GM18951 (cell line): ENCODE measurements around the gene NBPF12.
"Not testable (repeated sequence)": the region's sequence is repeated elsewhere in the genome, so short reads cannot be mapped to it uniquely, and the experiment has no call there.

Experiments
- POLR2A ChIP-seq: IDR thresholded peaks from 4 replicates; pipeline ENCODE4 v1.6.1; 2011; ENCODE audit warnings: mild to moderate bottlenecking; ENCODE audit not compliant: insufficient read length, insufficient read depth; ENCODE audit errors: extremely low read depth
- in situ Hi-C: fragments of 300-500 bp; cut with MboI; formaldehyde crosslinking; loops from one replicate; pipeline ENCODE4 v1.12.0; 2022; ENCODE audit warnings: low sequenced_read_pairs, mixed read lengths, inconsistent platforms; ENCODE audit not compliant: unreplicated experiment

NBPF12 gene

DNA sequence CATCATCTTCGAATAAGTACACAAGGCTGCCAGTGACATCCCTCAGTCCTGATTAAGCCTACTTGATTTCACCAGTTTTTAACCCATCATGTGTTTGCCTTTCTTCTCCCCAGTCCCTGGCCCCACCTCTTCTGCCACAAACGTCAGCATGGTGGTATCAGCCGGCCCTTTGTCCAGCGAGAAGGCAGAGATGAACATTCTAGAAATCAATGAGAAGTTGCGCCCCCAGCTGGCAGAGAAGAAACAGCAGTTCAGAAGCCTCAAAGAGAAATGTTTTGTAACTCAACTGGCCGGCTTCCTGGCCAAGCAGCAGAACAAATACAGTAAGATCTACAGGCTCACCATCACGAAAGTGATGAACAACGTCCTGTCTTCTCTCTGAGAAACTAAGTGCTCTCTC, 28.2 kb downstream of the NBPF12 start:
- in situ Hi-C loops, result not testable (repeated sequence)

DNA sequence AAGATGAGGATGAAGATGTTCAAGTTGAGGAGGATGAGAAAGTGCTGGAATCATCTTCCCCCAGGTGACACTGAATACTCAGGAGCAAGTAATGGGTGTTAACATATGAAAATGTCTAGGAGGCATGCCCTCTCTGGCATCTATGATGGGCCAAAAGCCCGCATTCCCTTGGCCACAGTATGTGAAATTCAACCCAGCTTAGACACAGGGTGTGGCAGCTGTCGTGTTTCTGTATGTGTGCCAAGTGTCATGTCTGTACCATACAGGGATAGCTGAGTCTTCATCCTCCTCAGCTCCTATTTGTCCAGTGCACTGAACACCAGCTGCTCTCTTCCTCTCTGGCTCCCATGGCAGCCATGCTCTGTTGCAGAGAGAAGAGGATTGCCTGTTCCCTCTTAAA, 32.5 kb downstream of the NBPF12 start:
- in situ Hi-C loops, result not testable (repeated sequence)

DNA sequence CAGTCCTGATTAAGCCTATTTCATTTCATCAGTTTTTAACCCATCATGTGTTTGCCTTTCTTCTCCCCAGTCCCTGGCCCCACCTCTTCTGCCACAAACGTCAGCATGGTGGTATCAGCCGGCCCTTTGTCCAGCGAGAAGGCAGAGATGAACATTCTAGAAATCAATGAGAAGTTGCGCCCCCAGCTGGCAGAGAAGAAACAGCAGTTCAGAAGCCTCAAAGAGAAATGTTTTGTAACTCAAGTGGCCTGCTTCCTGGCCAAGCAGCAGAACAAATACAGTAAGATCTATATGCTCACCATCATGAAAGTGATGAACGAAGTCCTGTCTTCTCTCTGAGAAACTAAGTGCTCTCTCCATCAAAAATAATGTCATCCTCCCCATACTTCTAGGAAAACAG, 34.6 kb downstream of the NBPF12 start:
- in situ Hi-C loops, result not testable (repeated sequence)

DNA sequence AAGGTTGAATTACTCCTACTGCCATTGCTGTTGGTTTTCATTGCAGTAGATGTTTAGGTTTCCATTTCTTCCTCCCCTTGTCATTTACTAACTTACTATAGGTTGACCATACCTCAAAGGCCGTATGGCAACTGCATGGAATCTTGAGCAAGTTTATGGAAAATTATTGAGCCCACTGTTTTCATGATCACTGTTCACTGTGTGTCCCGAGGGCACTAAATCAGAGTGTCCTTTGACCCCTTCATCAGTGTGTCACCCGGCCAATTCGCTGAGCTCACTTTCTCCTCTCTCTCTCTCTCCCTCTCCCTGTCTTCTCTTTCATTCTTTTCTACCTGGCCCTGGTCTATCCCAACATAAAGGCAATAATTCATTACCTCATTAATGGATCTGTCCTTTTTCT, 47.7 kb downstream of the NBPF12 start:
- in situ Hi-C loops, result not testable (repeated sequence)

DNA sequence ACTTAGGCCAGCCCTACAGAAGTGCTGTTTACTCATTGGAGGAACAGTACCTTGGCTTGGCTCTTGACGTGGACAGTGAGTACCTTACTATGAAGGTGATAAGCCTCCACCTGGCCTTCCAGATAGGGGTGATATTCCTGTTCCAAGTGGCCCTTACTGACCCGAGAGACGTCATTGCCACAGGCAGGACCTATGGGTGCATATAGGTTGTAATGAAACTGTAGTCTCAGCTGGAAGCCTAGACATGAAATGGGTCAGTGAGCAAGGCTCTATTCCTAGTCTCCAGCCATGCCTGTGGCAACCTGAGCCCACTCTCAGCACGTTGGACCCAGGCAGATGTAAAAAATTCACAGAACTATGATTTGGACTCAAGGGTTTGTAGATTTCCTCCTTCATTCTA, 48.3 kb downstream of the NBPF12 start:
- in situ Hi-C loops, result not testable (repeated sequence)

DNA sequence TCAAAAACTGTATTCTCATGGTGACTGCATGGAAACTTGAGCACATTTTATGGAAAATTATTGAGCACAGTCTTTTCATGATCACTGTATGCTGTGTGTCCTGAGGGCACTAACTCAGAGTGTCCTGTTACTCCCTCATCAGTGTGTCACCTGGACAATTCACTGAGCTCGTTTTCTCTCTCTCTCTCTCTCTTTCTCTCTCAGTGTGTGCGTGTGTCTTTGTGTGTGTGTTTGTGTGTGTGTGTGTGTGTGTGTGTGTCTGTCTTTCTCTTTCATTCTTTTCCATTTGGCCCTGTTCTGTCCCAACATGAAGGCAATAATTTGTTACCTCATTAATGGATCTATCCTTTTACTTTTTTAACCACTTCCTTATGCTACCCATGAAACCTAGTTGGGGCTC, 49.4 kb downstream of the NBPF12 start:
- in situ Hi-C loops, result not testable (repeated sequence)

DNA sequence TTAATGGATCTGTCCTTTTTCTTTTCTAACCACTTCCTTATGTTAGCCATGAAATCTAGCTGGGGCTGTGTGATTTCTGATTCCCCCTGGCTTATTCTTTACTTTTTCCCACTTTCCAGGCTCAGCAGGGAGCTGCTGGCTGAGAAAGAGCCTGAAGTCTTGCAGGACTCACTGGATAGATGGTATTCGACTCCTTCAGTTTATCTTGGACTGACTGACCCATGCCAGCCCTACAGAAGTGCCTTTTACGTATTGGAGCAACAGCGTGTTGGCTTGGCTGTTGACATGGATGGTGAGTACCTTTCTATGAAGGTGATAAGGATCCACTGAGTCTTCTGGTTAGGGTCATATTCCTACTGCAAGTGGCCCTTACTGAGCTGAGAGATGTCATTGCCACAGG, 51.3 kb downstream of the NBPF12 start:
- in situ Hi-C loops, result not testable (repeated sequence)

DNA sequence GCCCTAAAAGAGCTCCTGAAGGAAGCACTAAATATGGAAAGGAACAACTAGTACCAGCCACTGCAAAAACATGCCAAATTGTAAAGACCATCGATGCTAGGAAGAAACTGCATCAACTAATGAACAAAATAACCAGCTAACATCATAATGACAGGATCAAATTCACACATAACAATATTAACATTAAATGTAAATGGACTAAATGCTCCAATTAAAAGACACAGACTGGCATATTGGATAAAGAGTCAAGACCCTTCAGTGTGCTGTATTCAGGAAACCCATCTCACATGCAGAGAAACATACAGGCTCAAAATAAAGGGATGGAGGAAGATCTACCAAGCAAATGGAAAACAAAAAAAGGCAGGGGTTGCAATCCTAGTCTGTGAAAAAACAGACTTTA, 70.4 kb downstream of the NBPF12 start:
- in situ Hi-C loops, result not testable (repeated sequence)

DNA sequence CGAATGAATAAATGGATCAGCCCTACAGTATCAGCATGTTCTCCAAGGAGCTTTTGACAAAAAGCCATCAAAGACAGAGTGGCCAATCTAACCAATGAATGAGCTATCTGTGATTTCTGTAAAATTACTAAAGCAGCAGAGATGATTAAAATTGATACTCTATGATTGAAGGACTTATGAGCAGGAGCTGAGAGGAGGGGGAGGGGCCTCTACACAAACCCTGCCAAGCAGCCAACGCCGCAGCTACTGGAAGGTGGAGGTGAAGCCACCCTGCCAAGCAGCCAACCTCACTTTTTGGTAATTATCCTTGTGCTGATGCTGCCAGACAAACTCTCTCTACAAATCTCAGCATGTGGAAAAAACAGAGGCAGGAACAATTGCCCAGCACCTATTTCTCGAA, 88.9 kb downstream of the NBPF12 start:
- in situ Hi-C loops, result not testable (repeated sequence)

DNA sequence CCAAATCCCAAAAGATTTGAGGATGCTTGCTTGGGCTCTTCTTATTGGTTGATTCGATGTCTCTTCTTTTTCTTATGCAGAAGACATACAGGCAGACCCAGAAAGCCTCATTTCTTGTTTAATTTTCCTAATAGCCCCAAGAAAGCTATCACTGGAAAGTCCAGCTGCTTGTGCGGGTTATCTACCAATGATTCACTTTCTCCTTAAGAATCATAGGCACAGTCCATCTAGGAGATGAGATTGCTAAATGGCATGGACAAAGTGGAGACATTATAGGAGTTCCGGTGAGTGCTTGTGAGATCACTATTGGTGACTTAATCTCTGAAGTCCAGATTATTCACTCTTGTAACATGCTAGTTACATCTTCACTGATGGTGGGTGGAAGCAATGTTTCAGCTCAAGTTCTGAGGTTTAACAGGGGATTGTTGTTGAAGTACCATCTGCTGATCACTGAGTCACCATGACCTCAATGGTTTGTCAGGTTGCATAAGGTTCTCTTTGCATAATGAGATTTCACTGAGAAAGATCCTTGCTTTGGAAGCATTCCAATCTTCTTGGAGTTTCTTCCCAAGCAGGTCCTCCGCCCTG, 92.0 kb downstream of the NBPF12 start:
- in situ Hi-C loops, result loop anchor here (10.0 kb wide), 1 partner anchor 1955 kb away; no protein-coding TSS in a partner anchor

DNA sequence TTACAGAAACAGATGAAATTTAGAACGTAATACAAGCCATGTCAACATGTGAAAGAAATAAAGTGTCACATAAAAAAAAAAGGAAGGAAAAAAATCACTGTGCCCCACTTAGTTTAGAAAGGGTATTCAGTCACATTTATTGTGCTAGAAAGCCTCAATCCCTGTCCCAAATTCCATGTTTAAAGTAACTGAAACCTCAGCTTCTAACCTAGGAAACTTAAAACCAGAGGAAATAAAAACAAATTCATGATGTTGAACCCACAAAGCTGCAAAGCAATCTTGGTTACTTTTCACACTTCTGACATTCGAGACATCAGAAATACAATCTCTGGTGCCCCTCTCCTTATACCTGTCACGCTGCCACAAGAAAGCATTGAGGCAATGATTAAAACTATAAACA, 101.8 kb downstream of the NBPF12 start:
- no peak for TF ChIP-seq POLR2A
- in situ Hi-C loops, result loop anchor here (10.0 kb wide), 1 partner anchor 1945 kb away; no protein-coding TSS in a partner anchor

DNA sequence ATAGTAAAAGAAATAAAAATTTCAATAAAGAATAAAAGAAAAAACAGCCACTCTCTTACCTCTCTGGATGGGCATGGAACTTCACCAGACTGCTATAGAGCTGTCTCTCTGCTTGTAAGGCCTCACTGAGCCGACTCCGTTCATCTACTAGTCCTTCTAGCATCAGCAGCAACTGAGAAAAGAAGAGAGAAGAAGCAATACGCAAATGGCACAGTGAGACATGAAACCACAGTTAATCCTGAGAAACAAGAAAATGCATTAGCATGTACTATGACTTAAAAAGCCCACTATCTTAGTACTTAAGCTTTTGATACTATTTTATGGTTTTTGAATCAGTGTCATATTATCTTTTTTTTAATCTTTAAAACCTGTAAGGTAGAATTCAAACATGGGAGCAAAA, 104.8 kb downstream of the NBPF12 start:
- in situ Hi-C loops, result not testable (repeated sequence)

DNA sequence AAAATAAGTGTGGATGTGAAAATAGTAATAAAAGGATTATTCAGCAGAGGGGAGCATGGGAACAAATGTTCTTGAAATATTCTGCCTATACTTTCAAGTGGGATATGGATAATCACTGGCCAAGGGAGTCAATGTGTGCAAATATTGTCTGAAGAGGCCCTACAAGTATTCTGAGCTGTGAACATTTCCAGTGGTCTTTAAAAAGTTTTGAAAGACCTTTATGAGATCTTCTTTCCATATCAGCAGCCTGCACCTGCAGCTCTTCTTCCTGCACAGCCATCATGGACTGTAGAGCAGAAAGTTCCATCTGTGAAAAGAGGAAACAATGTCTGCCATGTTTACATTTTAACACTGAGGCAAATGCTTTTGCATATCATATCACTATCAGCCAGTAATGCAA, 106.4 kb downstream of the NBPF12 start:
- in situ Hi-C loops, result not testable (repeated sequence)
